ENCODE measurements around the gene PHC1.
A peak's percentile ranks its signal among the peaks of the same experiment; 100 is the strongest.

The PHC1 gene

GRCh38 chr12:8949342-8950220 lies 35.3 kb downstream of the PHC1 start, which contains the start of gene M6PR:
Gene M6PR, minus strand, starts transcription at chr12:8949645. Its CDS starts 3,241 bp downstream, at chr12:8946404.
- H3K9ac ChIP-seq (ENCODE audit: low read depth, low read length), result peak within 1 kb of the TSS; percentile 97
- H3K36me3 ChIP-seq (ENCODE audit: control insufficient read depth, insufficient read depth, low read length), result peaks cover 17% of the 10 kb centered on the region
- H3K4me3 ChIP-seq (ENCODE audit: low read depth, low read length), result peak within 1 kb of the TSS; percentile 93
- H3K9me3 ChIP-seq (ENCODE audit: control insufficient read depth, insufficient read depth, low read length), result peaks cover 20% of the 10 kb centered on the region
- no peaks in the 10 kb centered on the region for H3K27me3 ChIP-seq (ENCODE audit: control insufficient read depth, insufficient read depth, low read length)
- peaks cover 9% of the 10 kb centered on the region; the same call in 1 of the 2 replicates for H3K4me1 ChIP-seq (ENCODE audit: control insufficient read depth, insufficient read depth, low read length)
- peak within 1 kb of the TSS; percentile 99 for H3K27ac ChIP-seq (ENCODE audit: low read depth, low read length)

GRCh38 chr12:8950221-8950527 lies 35.9 kb downstream of the PHC1 start:
- Histone ChIP-seq H3K27me3 (ENCODE audit: control insufficient read depth, insufficient read depth, low read length) (no peaks in the 10 kb centered on the region), H3K4me3 (ENCODE audit: low read depth, low read length) (peak overlapping the region; percentile 93), H3K27ac (ENCODE audit: low read depth, low read length) (peak overlapping the region; percentile 99), H3K9me3 (ENCODE audit: control insufficient read depth, insufficient read depth, low read length) (peaks cover 20% of the 10 kb centered on the region), H3K36me3 (ENCODE audit: control insufficient read depth, insufficient read depth, low read length) (peaks cover 13% of the 10 kb centered on the region), H3K4me1 (ENCODE audit: control insufficient read depth, insufficient read depth, low read length) (peaks cover 9% of the 10 kb centered on the region; the same call in 1 of the 2 replicates), H3K9ac (ENCODE audit: low read depth, low read length) (peak overlapping the region; percentile 97)

DNA sequence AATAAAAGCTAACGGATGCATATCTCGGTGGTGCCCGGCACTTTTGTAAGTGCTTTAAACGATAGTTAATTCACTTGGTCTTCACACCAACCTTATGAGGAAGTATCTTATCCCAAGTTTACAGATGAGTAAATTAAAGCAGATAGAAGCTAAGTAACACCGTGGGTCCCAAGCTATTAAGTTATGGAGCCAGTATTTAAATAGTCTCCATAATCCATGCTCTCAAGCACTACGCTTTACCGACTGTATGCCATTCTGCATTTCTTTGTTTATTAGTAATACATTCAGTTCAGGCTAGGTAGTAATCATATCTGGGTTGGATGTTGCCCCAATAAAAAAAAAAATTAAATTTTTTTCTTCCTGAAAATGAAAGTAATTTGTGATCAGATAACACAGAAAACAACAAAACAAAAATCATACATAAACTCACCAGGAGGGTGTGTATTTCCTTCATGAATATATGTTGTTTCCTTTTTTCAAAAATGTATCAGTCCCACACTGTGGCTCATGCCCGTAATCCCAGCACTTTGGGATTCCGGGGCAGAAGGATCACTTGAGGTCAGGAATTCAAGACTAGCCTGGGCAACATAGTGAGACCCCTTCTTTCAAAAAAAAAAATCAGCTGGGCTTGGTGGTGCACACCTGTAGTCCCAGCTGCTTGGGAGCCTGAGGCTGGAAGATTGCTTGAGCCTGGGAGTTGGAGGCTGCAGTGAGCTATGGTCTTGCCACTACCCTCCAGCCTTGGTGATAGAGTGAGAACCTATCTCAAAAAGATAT lies 36.6 kb downstream of the PHC1 start:
- H3K4me3 ChIP-seq (ENCODE audit: low read depth, low read length), result peak overlapping the region; percentile 93
- peaks cover 27% of the 10 kb centered on the region for H3K9me3 ChIP-seq (ENCODE audit: control insufficient read depth, insufficient read depth, low read length)
- H3K27ac ChIP-seq (ENCODE audit: low read depth, low read length), result no peak overlapping the region
- no peaks in the 10 kb centered on the region for H3K27me3 ChIP-seq (ENCODE audit: control insufficient read depth, insufficient read depth, low read length)
- peaks cover 9% of the 10 kb centered on the region; the same call in 1 of the 2 replicates for H3K4me1 ChIP-seq (ENCODE audit: control insufficient read depth, insufficient read depth, low read length)
- peaks cover 6% of the 10 kb centered on the region for H3K36me3 ChIP-seq (ENCODE audit: control insufficient read depth, insufficient read depth, low read length)
- no peak overlapping the region for H3K9ac ChIP-seq (ENCODE audit: low read depth, low read length)

GRCh38 chr12:8951744-8952143 lies 37.4 kb downstream of the PHC1 start:
- H3K4me3 ChIP-seq (ENCODE audit: low read depth, low read length), result no peak overlapping the region
- peaks cover 5% of the 10 kb centered on the region; the same call in 1 of the 2 replicates for H3K36me3 ChIP-seq (ENCODE audit: control insufficient read depth, insufficient read depth, low read length)
- peaks cover 9% of the 10 kb centered on the region; the same call in 1 of the 2 replicates for H3K4me1 ChIP-seq (ENCODE audit: control insufficient read depth, insufficient read depth, low read length)
- H3K27me3 ChIP-seq (ENCODE audit: control insufficient read depth, insufficient read depth, low read length), result no peaks in the 10 kb centered on the region
- H3K9ac ChIP-seq (ENCODE audit: low read depth, low read length), result no peak overlapping the region
- H3K9me3 ChIP-seq (ENCODE audit: control insufficient read depth, insufficient read depth, low read length), result peaks cover 30% of the 10 kb centered on the region
- no peak overlapping the region for H3K27ac ChIP-seq (ENCODE audit: low read depth, low read length)

DNA sequence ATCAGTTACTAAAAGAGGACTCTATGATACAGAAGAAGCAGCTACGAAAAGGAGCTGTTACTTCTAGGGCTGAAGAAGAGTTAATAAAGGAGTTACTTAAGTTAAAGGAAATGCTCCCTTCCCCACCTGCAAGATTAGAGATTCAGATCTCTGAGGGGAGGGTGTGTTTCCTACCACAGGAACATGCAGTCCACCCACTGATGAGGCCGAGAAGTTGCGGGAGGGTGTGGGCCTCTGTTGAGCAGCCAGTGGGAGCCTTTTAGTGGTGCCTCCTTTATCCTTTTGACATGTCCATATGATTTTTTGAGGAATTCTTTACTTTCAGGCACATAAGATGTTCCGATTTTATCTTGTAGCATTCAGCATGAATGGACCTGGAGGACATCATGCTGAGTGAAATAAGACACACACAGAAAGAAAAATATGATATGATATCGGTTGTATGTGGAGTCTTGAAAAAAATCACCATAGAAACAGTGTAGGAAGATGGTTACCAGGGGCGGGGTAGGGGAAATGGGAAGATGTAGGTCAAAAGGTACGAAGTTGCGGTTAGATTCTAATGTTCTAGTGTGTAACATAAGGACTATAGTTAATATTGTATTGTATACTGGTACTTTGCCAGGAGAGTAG lies 39.6 kb downstream of the PHC1 start:
- Histone ChIP-seq H3K27me3 (ENCODE audit: control insufficient read depth, insufficient read depth, low read length) (no peaks in the 10 kb centered on the region), H3K4me1 (ENCODE audit: control insufficient read depth, insufficient read depth, low read length) (peaks cover 3% of the 10 kb centered on the region; the same call in 1 of the 2 replicates), H3K4me3 (ENCODE audit: low read depth, low read length) (no peak overlapping the region), H3K36me3 (ENCODE audit: control insufficient read depth, insufficient read depth, low read length) (peaks cover 5% of the 10 kb centered on the region; the same call in 1 of the 2 replicates), H3K27ac (ENCODE audit: low read depth, low read length) (no peak overlapping the region), H3K9ac (ENCODE audit: low read depth, low read length) (no peak overlapping the region), H3K9me3 (ENCODE audit: control insufficient read depth, insufficient read depth, low read length) (peaks cover 30% of the 10 kb centered on the region)

GRCh38 chr12:8956073-8956472 lies 41.8 kb downstream of the PHC1 start:
- Histone ChIP-seq H3K27ac (ENCODE audit: low read depth, low read length) (no peak overlapping the region), H3K9me3 (ENCODE audit: control insufficient read depth, insufficient read depth, low read length) (peaks cover 30% of the 10 kb centered on the region), H3K27me3 (ENCODE audit: control insufficient read depth, insufficient read depth, low read length) (no peaks in the 10 kb centered on the region)

DNA sequence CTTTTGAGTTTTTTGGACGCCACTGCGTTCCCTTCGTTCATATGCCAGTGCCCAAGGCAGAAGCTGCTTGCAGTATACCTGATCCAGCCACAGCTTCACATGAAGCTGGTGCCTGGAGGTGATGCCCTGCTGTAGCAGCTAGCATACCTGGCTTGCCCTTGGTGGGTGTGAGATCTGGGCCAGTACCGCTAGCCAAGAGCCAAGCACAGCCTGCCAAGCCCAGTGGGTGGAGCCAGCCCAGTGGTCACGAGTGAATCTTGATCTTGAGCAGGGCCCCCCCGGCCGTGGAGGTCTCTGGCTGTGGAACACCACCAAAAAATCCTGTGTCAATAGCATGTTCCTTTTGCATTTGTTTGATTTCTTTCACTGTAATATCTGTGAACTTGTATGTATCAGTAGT lies 42.5 kb downstream of the PHC1 start:
- H3K27me3 ChIP-seq (ENCODE audit: control insufficient read depth, insufficient read depth, low read length), result no peaks in the 10 kb centered on the region
- no peaks in the 10 kb centered on the region for H3K4me1 ChIP-seq (ENCODE audit: control insufficient read depth, insufficient read depth, low read length)
- peaks cover 30% of the 10 kb centered on the region for H3K9me3 ChIP-seq (ENCODE audit: control insufficient read depth, insufficient read depth, low read length)
- no peak overlapping the region for H3K4me3 ChIP-seq (ENCODE audit: low read depth, low read length)
- H3K27ac ChIP-seq (ENCODE audit: low read depth, low read length), result no peak overlapping the region
- H3K9ac ChIP-seq (ENCODE audit: low read depth, low read length), result no peak overlapping the region
- peaks cover 5% of the 10 kb centered on the region; the same call in 1 of the 2 replicates for H3K36me3 ChIP-seq (ENCODE audit: control insufficient read depth, insufficient read depth, low read length)

More at GRCh38 chr12:8956073-8956472, 41.8 kb downstream of the PHC1 start:
- no peak overlapping the region for H3K9ac ChIP-seq (ENCODE audit: low read depth, low read length)
- no peak overlapping the region for H3K4me3 ChIP-seq (ENCODE audit: low read depth, low read length)
- peaks cover 5% of the 10 kb centered on the region; the same call in 1 of the 2 replicates for H3K36me3 ChIP-seq (ENCODE audit: control insufficient read depth, insufficient read depth, low read length)
- no peaks in the 10 kb centered on the region for H3K4me1 ChIP-seq (ENCODE audit: control insufficient read depth, insufficient read depth, low read length)

- no peaks in the 10 kb centered on the region for H3K27me3 ChIP-seq (ENCODE audit: control insufficient read depth, insufficient read depth, low read length)
- H3K36me3 ChIP-seq (ENCODE audit: control insufficient read depth, insufficient read depth, low read length), result peaks cover 5% of the 10 kb centered on the region; the same call in 1 of the 2 replicates
- peaks cover 29% of the 10 kb centered on the region for H3K9me3 ChIP-seq (ENCODE audit: control insufficient read depth, insufficient read depth, low read length)
- no peaks in the 10 kb centered on the region for H3K4me1 ChIP-seq (ENCODE audit: control insufficient read depth, insufficient read depth, low read length)
- H3K9ac ChIP-seq (ENCODE audit: low read depth, low read length), result no peak overlapping the region
- H3K4me3 ChIP-seq (ENCODE audit: low read depth, low read length), result no peak overlapping the region
- H3K27ac ChIP-seq (ENCODE audit: low read depth, low read length), result no peak overlapping the region
Measured at GRCh38 chr12:8957561-8957960, 43.3 kb downstream of the PHC1 start.

GRCh38 chr12:8958066-8958465 lies 43.8 kb downstream of the PHC1 start:
- no peaks in the 10 kb centered on the region for H3K4me1 ChIP-seq (ENCODE audit: control insufficient read depth, insufficient read depth, low read length)
- H3K9me3 ChIP-seq (ENCODE audit: control insufficient read depth, insufficient read depth, low read length), result peaks cover 24% of the 10 kb centered on the region
- H3K4me3 ChIP-seq (ENCODE audit: low read depth, low read length), result no peak overlapping the region
- peaks cover 4% of the 10 kb centered on the region; the same call in 1 of the 2 replicates for H3K36me3 ChIP-seq (ENCODE audit: control insufficient read depth, insufficient read depth, low read length)
- no peak overlapping the region for H3K27ac ChIP-seq (ENCODE audit: low read depth, low read length)
- no peak overlapping the region for H3K9ac ChIP-seq (ENCODE audit: low read depth, low read length)
- no peaks in the 10 kb centered on the region for H3K27me3 ChIP-seq (ENCODE audit: control insufficient read depth, insufficient read depth, low read length)

- H3K9me3 ChIP-seq (ENCODE audit: control insufficient read depth, insufficient read depth, low read length), result peaks cover 10% of the 10 kb centered on the region; the same call in 1 of the 2 replicates
- H3K4me3 ChIP-seq (ENCODE audit: low read depth, low read length), result no peak overlapping the region
- no peaks in the 10 kb centered on the region for H3K4me1 ChIP-seq (ENCODE audit: control insufficient read depth, insufficient read depth, low read length)
- no peaks in the 10 kb centered on the region for H3K27me3 ChIP-seq (ENCODE audit: control insufficient read depth, insufficient read depth, low read length)
- no peak overlapping the region for H3K9ac ChIP-seq (ENCODE audit: low read depth, low read length)
- H3K27ac ChIP-seq (ENCODE audit: low read depth, low read length), result no peak overlapping the region
- no peaks in the 10 kb centered on the region for H3K36me3 ChIP-seq (ENCODE audit: control insufficient read depth, insufficient read depth, low read length)
Measured at GRCh38 chr12:8960176-8960575, 45.9 kb downstream of the PHC1 start.

Data from HUES48 (cell line).